SK-N-SH (cell line): ENCODE data around the gene GGPS1. TPM values are rescaled to one million over a fixed set of nuclear protein-coding genes. Genes with fewer than 3 reads are reported as not detected.

Experiments used
- CTCF ChIA-PET: fragments of 300-600, 350-600 bp; formaldehyde crosslinking; extraction: SDS; loops from one replicate; lab custom pipeline; 2021; lab: Yijun Ruan, JAX
- POLR2A ChIA-PET: fragments of 350-600 bp; sonication (Branson Sonifier 250); formaldehyde crosslinking; extraction: SDS; loops from one replicate; lab custom pipeline; 2020; ENCODE audit warnings: antibody characterized with exemption, inconsistent platforms; lab: Yijun Ruan, JAX
- DNase-seq: peaks from one replicate; pipeline ENCODE4 v3.0.0; 2012
- H2AFZ ChIP-seq: fragments of 200-600 bp; sonication (generic); 2 replicates; pipeline ENCODE4 v1.8.1; 2016; ENCODE audit warnings: antibody characterized with exemption, mild to moderate bottlenecking, low read depth
- H3F3A ChIP-seq: fragments of 200-600 bp; sonication (generic); replicated peaks from 2 replicates; pipeline ENCODE3; 2016; ENCODE audit warnings: antibody characterized with exemption, mild to moderate bottlenecking; ENCODE audit not compliant: insufficient read depth
- H3K27ac ChIP-seq, 2 experiments: fragments of 200-500 bp in 1 of 2; fragments of 200-600 bp in 1 of 2; sonication (Bioruptor generic) in 1 of 2; sonication (generic), shearing (Covaris generic) in 1 of 2; 2 replicates each; pipeline versions ENCODE4 v1.5.1 to v1.6.1; 2014 to 2016; ENCODE audit warnings: low read depth in 2 of 2, inconsistent platforms in 1 of 2, low read length in 1 of 2, mild to moderate bottlenecking in 1 of 2, mixed read lengths in 1 of 2
- H3K27me3 ChIP-seq: fragments of 200-600 bp; sonication (generic), shearing (Covaris generic); 2 replicates; pipeline ENCODE4 v1.6.1; 2016; ENCODE audit warnings: mixed run types; ENCODE audit not compliant: insufficient read depth
- H3K36me3 ChIP-seq, 2 experiments: fragments of 200-500 bp in 1 of 2; fragments of 200-600 bp in 1 of 2; sonication (Bioruptor generic) in 1 of 2; sonication (generic) in 1 of 2; replicated peaks in 1 of 2; 2 replicates each; pipeline versions ENCODE3 to v1.5.1; 2014 to 2016; ENCODE audit warnings: low read length in 1 of 2, mild to moderate bottlenecking in 1 of 2; ENCODE audit not compliant: insufficient read depth in 2 of 2, control insufficient read depth in 1 of 2
- H3K4me1 ChIP-seq, 2 experiments: fragments of 200-500 bp in 1 of 2; fragments of 200-600 bp in 1 of 2; sonication (Bioruptor generic) in 1 of 2; sonication (generic), shearing (Covaris generic) in 1 of 2; 2 replicates each; pipeline versions ENCODE4 v1.5.1 to v1.6.1; 2014 to 2016; ENCODE audit warnings: low read depth in 1 of 2, low read length in 1 of 2, mixed run types in 1 of 2; ENCODE audit not compliant: insufficient read depth in 2 of 2, control insufficient read depth in 1 of 2
- H3K4me2 ChIP-seq: fragments of 200-600 bp; sonication (generic), shearing (Covaris generic); 2 replicates; pipeline ENCODE4 v1.6.1; 2017; ENCODE audit warnings: mixed run types
- H3K4me3 ChIP-seq, 2 experiments: fragments of 200-500 bp in 1 of 2; fragments of 200-600 bp in 1 of 2; sonication (Bioruptor generic) in 1 of 2; sonication (generic), shearing (Covaris generic) in 1 of 2; 2 replicates each; pipeline versions ENCODE4 v1.5.1 to v1.8.1; 2014 to 2016; ENCODE audit warnings: low read depth in 2 of 2, inconsistent platforms in 1 of 2, low read length in 1 of 2, mild to moderate bottlenecking in 1 of 2, mixed read lengths in 1 of 2, moderate library complexity in 1 of 2
- H3K79me2 ChIP-seq: fragments of 200-600 bp; sonication (generic); 2 replicates; pipeline ENCODE4 v1.8.1; 2017; ENCODE audit warnings: mild to moderate bottlenecking; ENCODE audit not compliant: insufficient read depth
- H3K9ac ChIP-seq: fragments of 200-600 bp; sonication (generic); 2 replicates; pipeline ENCODE4 v1.6.1; 2017; ENCODE audit warnings: mixed run types
- H3K9me2 ChIP-seq: fragments of 200-600 bp; sonication (generic); 2 replicates; pipeline ENCODE4 v1.6.1; 2017; ENCODE audit warnings: mixed run types
- H3K9me3 ChIP-seq: fragments of 200-600 bp; sonication (generic); 2 replicates; pipeline ENCODE4 v1.6.1; 2017; ENCODE audit warnings: mixed run types, mild to moderate bottlenecking, moderate library complexity
- H4K20me1 ChIP-seq: fragments of 200-600 bp; sonication (generic); 2 replicates; pipeline ENCODE4 v1.6.1; 2017; ENCODE audit warnings: mild to moderate bottlenecking, mixed run types; ENCODE audit not compliant: insufficient read depth
- ELF1 ChIP-seq: IDR thresholded peaks from 2 replicates; pipeline ENCODE4 v1.4.0; 2012
- EP300 ChIP-seq, 2 experiments: IDR thresholded peaks; 2 replicates each; pipeline versions ENCODE4 v1.4.0 to v1.6.1; 2012; ENCODE audit warnings: borderline replicate concordance in 1 of 2, low read depth in 1 of 2, low read length in 1 of 2
- EZH2phosphoT487 ChIP-seq: fragments of 200-600 bp; sonication (generic); IDR thresholded peaks from 2 replicates; pipeline ENCODE4 v1.6.1; 2017; ENCODE audit warnings: low read depth, mixed run types, mild to moderate bottlenecking, antibody characterized with exemption, moderate library complexity, borderline replicate concordance
- FOSL2 ChIP-seq: IDR thresholded peaks from 2 replicates; pipeline ENCODE4 v1.4.0; 2012; ENCODE audit warnings: low read depth, mild to moderate bottlenecking, moderate library complexity, borderline replicate concordance
- GABPA ChIP-seq: IDR thresholded peaks from 2 replicates; pipeline ENCODE4 v1.4.0; 2012; ENCODE audit warnings: low read depth, mild to moderate bottlenecking
- MAX ChIP-seq: IDR thresholded peaks from 2 replicates; pipeline ENCODE4 v1.4.0; 2012; ENCODE audit warnings: low read depth
- PBX3 ChIP-seq: IDR thresholded peaks from 2 replicates; pipeline ENCODE4; 2012
- POLR2AphosphoS5 ChIP-seq: IDR thresholded peaks from 2 replicates; pipeline ENCODE4 v1.6.1; 2012; ENCODE audit warnings: low read depth, low read length
- RXRA ChIP-seq: IDR thresholded peaks from 2 replicates; pipeline ENCODE4 v1.4.0; 2012; ENCODE audit warnings: low read depth, mild to moderate bottlenecking, borderline replicate concordance
- SIN3A ChIP-seq: IDR thresholded peaks from 2 replicates; pipeline ENCODE4 v1.6.1; 2012; ENCODE audit warnings: low read depth, mild to moderate bottlenecking, low read length, moderate library complexity, borderline replicate concordance
- TAF1 ChIP-seq: IDR thresholded peaks from 2 replicates; pipeline ENCODE4 v1.6.1; 2012; ENCODE audit warnings: low read depth, mild to moderate bottlenecking, low read length, moderate library complexity, borderline replicate concordance
- TCF12 ChIP-seq: IDR thresholded peaks from 2 replicates; pipeline ENCODE4 v1.4.0; 2012
- USF1 ChIP-seq: IDR thresholded peaks from 2 replicates; pipeline ENCODE4 v1.4.0; 2012; ENCODE audit warnings: low read depth, borderline replicate concordance
- WGBS: methylation state at CpG from one replicate; pipeline ENCODE4 v1.1.6; 2017; ENCODE audit warnings: low lambda C conversion rate; 5-methylcytosine and 5-hydroxymethylcytosine counted together
- polyA plus RNA-seq, 3 experiments: library from polyadenylated mRNA; depleted of rRNA; stranded (reverse); fragments of >200 nt; gene quantifications; 2 replicates each; pipeline ENCODE4 v1.2.3, GENCODE V29; 2012
- TF ChIP-seq, protein P1 (sequence below): IDR thresholded peaks from 2 replicates; pipeline ENCODE4 v1.6.1; 2012; ENCODE audit warnings: mild to moderate bottlenecking, low read depth, low read length, moderate library complexity

The GGPS1 gene
- polyA plus RNA-seq, 1 of the 3 experiments (the other 2 are of a cell fraction): 15.7 TPM

- Histone ChIP-seq H3K4me3 (peak within 1 kb of the TSS; percentile 86), H3K9me2 (no peaks in the 10 kb centered on the region), H3K79me2 (peaks cover 87% of the 10 kb centered on the region), H3K4me2 (peak within 1 kb of the TSS; percentile 94), H3K9me3 (no peaks in the 10 kb centered on the region), H3F3A (peaks cover 19% of the 10 kb centered on the region), H3K4me1 (peaks cover 13 to 28% of the 10 kb centered on the region in 2 experiments; a peak in 3 of 4 replicates), H3K36me3 (peaks cover 14 to 33% of the 10 kb centered on the region in 2 experiments), H3K9ac (peak within 1 kb of the TSS; percentile 91), H3K27me3 (no peaks in the 10 kb centered on the region), H2AFZ (peak within 1 kb of the TSS; percentile 80), H4K20me1 (peaks cover 65% of the 10 kb centered on the region), H3K27ac (peak within 1 kb of the TSS; percentile 96 to 99)
- POLR2A ChIA-PET: interaction anchor here (1.3 to 1.8 kb wide), 2 partner anchors 40 to 87 kb away, joined by 5 to 6 read pairs; partner anchors contain the start of gene TBCE
- peak; percentile 95 for DNase-seq
- TF ChIP-seq, protein P1, sequence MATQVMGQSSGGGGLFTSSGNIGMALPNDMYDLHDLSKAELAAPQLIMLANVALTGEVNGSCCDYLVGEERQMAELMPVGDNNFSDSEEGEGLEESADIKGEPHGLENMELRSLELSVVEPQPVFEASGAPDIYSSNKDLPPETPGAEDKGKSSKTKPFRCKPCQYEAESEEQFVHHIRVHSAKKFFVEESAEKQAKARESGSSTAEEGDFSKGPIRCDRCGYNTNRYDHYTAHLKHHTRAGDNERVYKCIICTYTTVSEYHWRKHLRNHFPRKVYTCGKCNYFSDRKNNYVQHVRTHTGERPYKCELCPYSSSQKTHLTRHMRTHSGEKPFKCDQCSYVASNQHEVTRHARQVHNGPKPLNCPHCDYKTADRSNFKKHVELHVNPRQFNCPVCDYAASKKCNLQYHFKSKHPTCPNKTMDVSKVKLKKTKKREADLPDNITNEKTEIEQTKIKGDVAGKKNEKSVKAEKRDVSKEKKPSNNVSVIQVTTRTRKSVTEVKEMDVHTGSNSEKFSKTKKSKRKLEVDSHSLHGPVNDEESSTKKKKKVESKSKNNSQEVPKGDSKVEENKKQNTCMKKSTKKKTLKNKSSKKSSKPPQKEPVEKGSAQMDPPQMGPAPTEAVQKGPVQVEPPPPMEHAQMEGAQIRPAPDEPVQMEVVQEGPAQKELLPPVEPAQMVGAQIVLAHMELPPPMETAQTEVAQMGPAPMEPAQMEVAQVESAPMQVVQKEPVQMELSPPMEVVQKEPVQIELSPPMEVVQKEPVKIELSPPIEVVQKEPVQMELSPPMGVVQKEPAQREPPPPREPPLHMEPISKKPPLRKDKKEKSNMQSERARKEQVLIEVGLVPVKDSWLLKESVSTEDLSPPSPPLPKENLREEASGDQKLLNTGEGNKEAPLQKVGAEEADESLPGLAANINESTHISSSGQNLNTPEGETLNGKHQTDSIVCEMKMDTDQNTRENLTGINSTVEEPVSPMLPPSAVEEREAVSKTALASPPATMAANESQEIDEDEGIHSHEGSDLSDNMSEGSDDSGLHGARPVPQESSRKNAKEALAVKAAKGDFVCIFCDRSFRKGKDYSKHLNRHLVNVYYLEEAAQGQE: 0 out of 2 replicates have a peak, but pooled peaks have one; percentile 23
- TF ChIP-seq MAX (no peak), EP300 (IDR thresholded peaks at IDR 0.05; ENCODE audit: borderline replicate concordance in 1 of 2, low read depth in 1 of 2, low read length in 1 of 2) (no peak), GABPA (peak; percentile 46; the same call in 1 of the 2 replicates), USF1 (0 out of 2 replicates have a peak, but pooled peaks have one; percentile 11), POLR2AphosphoS5 (peak; percentile 79), SIN3A (peak; percentile 68), EZH2phosphoT487 (no peak), RXRA (no peak), TCF12 (0 out of 2 replicates have a peak, but pooled peaks have one; percentile 18), PBX3 (peak; percentile 50), TAF1 (peak; percentile 89), FOSL2 (no peak), ELF1 (peak; percentile 26; the same call in 1 of the 2 replicates)
- under 1% methylated on average over 24 of the region's 58 CpGs for WGBS
- CTCF ChIA-PET: interaction anchor here (1.4 to 5.9 kb wide), 4 partner anchors 64 to 88 kb away, joined by 3 to 34 read pairs (median 19); no protein-coding TSS in a partner anchor
Measured at GRCh38 chr1:235327559-235328270, 655 bp upstream of the GGPS1 start, which contains the start of gene ARID4B. Gene ARID4B, minus strand, starts transcription at chr1:235328179. Its CDS starts 1,260 bp downstream, at chr1:235326919.
